Stimulated activated naive CD8-positive, alpha-beta T cell treated with anti-CD3 and anti-CD28 coated beads, Interleukin-15, amount 100 ng/mL, for 72 hours (primary cell): ENCODE measurements around the gene MADCAM1.
A peak's percentile ranks its signal among the peaks of the same experiment; 100 is the strongest.

Experiments used
- ATAC-seq: fragments of 150-1000 bp; cut with Tn5 transposase; 2 replicates; pipeline ENCODE4 v1.10.0; 2021; ENCODE audit warnings: mild to moderate bottlenecking, moderate library complexity
- DNase-seq, 2 donors: peaks; one replicate each; pipeline ENCODE4 v3.0.0; 2021 to 2022
- H3K27ac Mint-ChIP-seq, 2 donors: one replicate each; pipeline ENCODE4 v1.8.0; 2022; ENCODE audit warnings: mild to moderate bottlenecking in 2 of 2, mixed read lengths in 2 of 2, moderate library complexity in 2 of 2
- H3K27me3 Mint-ChIP-seq: one replicate; pipeline ENCODE4 v1.8.0; 2022; ENCODE audit warnings: mixed read lengths
- H3K4me1 Mint-ChIP-seq: one replicate; pipeline ENCODE4 v1.8.0; 2022; ENCODE audit warnings: mild to moderate bottlenecking, mixed read lengths
- H3K4me3 Mint-ChIP-seq, 2 donors: one replicate each; pipeline ENCODE4 v1.8.0; 2022; ENCODE audit warnings: mild to moderate bottlenecking in 2 of 2, mixed read lengths in 2 of 2, moderate library complexity in 1 of 2
- H3K9me3 Mint-ChIP-seq, 2 donors: one replicate each; pipeline ENCODE4 v1.8.0; 2022; ENCODE audit warnings: mixed read lengths in 2 of 2

Gene MADCAM1

GRCh38 chr19:530134-531008, 34.1 kb downstream of the MADCAM1 start:
- H3K4me1 Mint-ChIP-seq = peaks cover 43% of the 10 kb centered on the region
- H3K27ac Mint-ChIP-seq = peak overlapping the region; percentile 54 to 61
- H3K9me3 Mint-ChIP-seq = no peaks in the 10 kb centered on the region
- no peak for ATAC-seq
- no peaks in the 10 kb centered on the region for H3K27me3 Mint-ChIP-seq
- no peak for DNase-seq
- peak overlapping the region; percentile 83 to 86 for H3K4me3 Mint-ChIP-seq

- DNase-seq (peak; percentile 91 to 97), ATAC-seq (peak; percentile 81)
- Mint-ChIP-seq H3K4me1 (peaks cover 41% of the 10 kb centered on the region), H3K27ac (peak overlapping the region; percentile 54 to 80), H3K4me3 (peak overlapping the region; percentile 83 to 86), H3K27me3 (no peaks in the 10 kb centered on the region), H3K9me3 (no peaks in the 10 kb centered on the region)
Measured at GRCh38 chr19:531009-531752, 34.9 kb downstream of the MADCAM1 start.

- DNase-seq (no peak), ATAC-seq (peak; percentile 2)
- no peaks in the 10 kb centered on the region for H3K9me3 Mint-ChIP-seq
- peaks cover 41% of the 10 kb centered on the region for H3K4me1 Mint-ChIP-seq
- no peaks in the 10 kb centered on the region for H3K27me3 Mint-ChIP-seq
- H3K4me3 Mint-ChIP-seq = peak within 1 kb of the TSS; percentile 90
- peak within 1 kb of the TSS; percentile 85 to 88 for H3K27ac Mint-ChIP-seq
Measured at GRCh38 chr19:531753-532560, 35.7 kb downstream of the MADCAM1 start, which contains the start of gene CDC34. TSS of gene CDC34 (plus strand) at chr19:531760. CDS start at chr19:531932, 172 bp downstream.

GRCh38 chr19:532561-533363, 36.5 kb downstream of the MADCAM1 start:
- H3K27me3 Mint-ChIP-seq = no peaks in the 10 kb centered on the region
- peak overlapping the region; percentile 89 to 91 for H3K27ac Mint-ChIP-seq
- H3K4me3 Mint-ChIP-seq = peak overlapping the region; percentile 90
- ATAC-seq (peak; percentile 3), DNase-seq (peak; percentile 48 to 52)
- no peaks in the 10 kb centered on the region for H3K9me3 Mint-ChIP-seq
- H3K4me1 Mint-ChIP-seq = peaks cover 41% of the 10 kb centered on the region

- no peak for ATAC-seq
- peaks cover 36% of the 10 kb centered on the region for H3K4me1 Mint-ChIP-seq
- peak overlapping the region; percentile 90 for H3K4me3 Mint-ChIP-seq
- no peaks in the 10 kb centered on the region for H3K27me3 Mint-ChIP-seq
- no peaks in the 10 kb centered on the region for H3K9me3 Mint-ChIP-seq
- no peak for DNase-seq
- H3K27ac Mint-ChIP-seq = peak overlapping the region in 1 of 2 donors; percentile 93
Measured at GRCh38 chr19:533364-534058, 37.2 kb downstream of the MADCAM1 start.

- H3K27ac Mint-ChIP-seq = peak overlapping the region in 1 of 2 donors; percentile 74
- no peaks in the 10 kb centered on the region for H3K27me3 Mint-ChIP-seq
- DNase-seq (no peak), ATAC-seq (no peak)
- no peaks in the 10 kb centered on the region for H3K9me3 Mint-ChIP-seq
- peak overlapping the region; percentile 90 for H3K4me3 Mint-ChIP-seq
- peaks cover 33% of the 10 kb centered on the region for H3K4me1 Mint-ChIP-seq
Measured at GRCh38 chr19:534088-534487, 37.8 kb downstream of the MADCAM1 start.

GRCh38 chr19:535017-535835, 38.9 kb downstream of the MADCAM1 start:
- Mint-ChIP-seq H3K27me3 (no peaks in the 10 kb centered on the region), H3K4me1 (peaks cover 28% of the 10 kb centered on the region), H3K9me3 (no peaks in the 10 kb centered on the region), H3K4me3 (peak overlapping the region in 1 of 2 donors; percentile 72), H3K27ac (peak overlapping the region; percentile 40 to 91)
- no peak for DNase-seq
- no peak for ATAC-seq

- Mint-ChIP-seq H3K4me3 (no peak overlapping the region), H3K9me3 (no peaks in the 10 kb centered on the region), H3K27ac (no peak overlapping the region), H3K27me3 (no peaks in the 10 kb centered on the region), H3K4me1 (peaks cover 23% of the 10 kb centered on the region)
- DNase-seq = no peak
- no peak for ATAC-seq
Measured at GRCh38 chr19:536031-536880, 40.0 kb downstream of the MADCAM1 start.

GRCh38 chr19:536881-537404, 40.7 kb downstream of the MADCAM1 start:
- Mint-ChIP-seq H3K27ac (no peak overlapping the region), H3K4me3 (no peak overlapping the region), H3K27me3 (no peaks in the 10 kb centered on the region), H3K9me3 (no peaks in the 10 kb centered on the region), H3K4me1 (peaks cover 23% of the 10 kb centered on the region)
- no peak for ATAC-seq
- DNase-seq = no peak

GRCh38 chr19:538641-539428, 42.5 kb downstream of the MADCAM1 start:
- Mint-ChIP-seq H3K27me3 (no peaks in the 10 kb centered on the region), H3K4me3 (no peak overlapping the region), H3K27ac (no peak overlapping the region), H3K4me1 (peaks cover 19% of the 10 kb centered on the region), H3K9me3 (no peaks in the 10 kb centered on the region)
- DNase-seq (no peak), ATAC-seq (no peak)

GRCh38 chr19:539429-540030, 43.2 kb downstream of the MADCAM1 start:
- DNase-seq = no peak
- Mint-ChIP-seq H3K4me3 (no peak overlapping the region), H3K4me1 (peaks cover 22% of the 10 kb centered on the region), H3K27me3 (no peaks in the 10 kb centered on the region), H3K9me3 (no peaks in the 10 kb centered on the region), H3K27ac (no peak overlapping the region)
- no peak for ATAC-seq
